ENCODE results near the gene BTD. TPM values are rescaled to one million over a fixed set of nuclear protein-coding genes. Genes with fewer than 3 reads are reported as not detected.

Gene BTD
- total and polyA plus RNA-seq, 2 donors (not counting 1 experiment from before 2014, with no cell fraction given): 24.4 to 24.9 TPM

- no peak overlapping the region for H3K4me2 ChIP-seq (ENCODE audit: extremely low read depth, insufficient read depth, low read length)
- H3K4me3 ChIP-seq (replicated peaks in 1 of 4; ENCODE audit: control extremely low read depth in 1 of 4, insufficient read depth in 1 of 4, low read depth in 3 of 4, low read length in 4 of 4): no peak overlapping the region
- no peaks in the 10 kb centered on the region for H3K27me3 ChIP-seq (ENCODE audit: control insufficient read depth, insufficient read depth, low read length)
- H3K9me3 ChIP-seq (ENCODE audit: control insufficient read depth, insufficient read depth, low read depth, low read length): no peaks in the 10 kb centered on the region
- DNase-seq (ENCODE audit: low read depth in 2 of 2): no peak
- no peak overlapping the region for H2AFZ ChIP-seq (ENCODE audit: low read length)
- TF ChIP-seq EZH2 (IDR thresholded peaks at IDR 0.05; ENCODE audit: low read length, missing control alignments): no peak
- H4K20me1 ChIP-seq (ENCODE audit: control insufficient read depth, extremely low read depth, insufficient read depth, low read length): no peaks in the 10 kb centered on the region
- H3K36me3 ChIP-seq (ENCODE audit: control insufficient read depth, insufficient read depth, low read length): peaks cover 18% of the 10 kb centered on the region
- no peaks in the 10 kb centered on the region for H3K79me2 ChIP-seq (ENCODE audit: control insufficient read depth, insufficient read depth, low read length)
- no peak overlapping the region for H3K27ac ChIP-seq (ENCODE audit: insufficient read depth, low read length)
- H3K9ac ChIP-seq (ENCODE audit: insufficient read depth, low read length): no peak overlapping the region
- no peaks in the 10 kb centered on the region for H3K4me1 ChIP-seq (ENCODE audit: control insufficient read depth, extremely low read depth, insufficient read depth, low read length)
Measured at GRCh38 chr3:15690230-15690629, 88.7 kb downstream of the BTD start.

- Histone ChIP-seq H3K79me2 (ENCODE audit: control insufficient read depth, insufficient read depth, low read length) (no peaks in the 10 kb centered on the region), H3K9ac (ENCODE audit: insufficient read depth, low read length) (no peak overlapping the region), H4K20me1 (ENCODE audit: control insufficient read depth, extremely low read depth, insufficient read depth, low read length) (no peaks in the 10 kb centered on the region), H2AFZ (ENCODE audit: low read length) (no peak overlapping the region), H3K9me3 (ENCODE audit: control insufficient read depth, insufficient read depth, low read depth, low read length) (no peaks in the 10 kb centered on the region), H3K27me3 (ENCODE audit: control insufficient read depth, insufficient read depth, low read length) (no peaks in the 10 kb centered on the region), H3K4me3 (replicated peaks in 1 of 4; ENCODE audit: control extremely low read depth in 1 of 4, insufficient read depth in 1 of 4, low read depth in 3 of 4, low read length in 4 of 4) (no peak overlapping the region), H3K4me2 (ENCODE audit: extremely low read depth, insufficient read depth, low read length) (no peak overlapping the region), H3K27ac (ENCODE audit: insufficient read depth, low read length) (no peak overlapping the region), H3K36me3 (ENCODE audit: control insufficient read depth, insufficient read depth, low read length) (peaks cover 17% of the 10 kb centered on the region), H3K4me1 (ENCODE audit: control insufficient read depth, extremely low read depth, insufficient read depth, low read length) (no peaks in the 10 kb centered on the region)
- DNase-seq (ENCODE audit: low read depth in 2 of 2): no peak
- no peak for TF ChIP-seq EZH2 (IDR thresholded peaks at IDR 0.05; ENCODE audit: low read length, missing control alignments)
Measured at GRCh38 chr3:15690748-15691147, 89.2 kb downstream of the BTD start.

GRCh38 chr3:15693355-15693754 lies 91.8 kb downstream of the BTD start:
- H3K9ac ChIP-seq (ENCODE audit: insufficient read depth, low read length): no peak overlapping the region
- H3K27ac ChIP-seq (ENCODE audit: insufficient read depth, low read length): no peak overlapping the region
- no peak overlapping the region for H3K4me2 ChIP-seq (ENCODE audit: extremely low read depth, insufficient read depth, low read length)
- H3K79me2 ChIP-seq (ENCODE audit: control insufficient read depth, insufficient read depth, low read length): no peaks in the 10 kb centered on the region
- no peak overlapping the region for H2AFZ ChIP-seq (ENCODE audit: low read length)
- no peaks in the 10 kb centered on the region for H3K9me3 ChIP-seq (ENCODE audit: control insufficient read depth, insufficient read depth, low read depth, low read length)
- peak in 1 of 2 donors; percentile 21 for DNase-seq (ENCODE audit: low read depth in 2 of 2)
- no peaks in the 10 kb centered on the region for H4K20me1 ChIP-seq (ENCODE audit: control insufficient read depth, extremely low read depth, insufficient read depth, low read length)
- H3K27me3 ChIP-seq (ENCODE audit: control insufficient read depth, insufficient read depth, low read length): no peaks in the 10 kb centered on the region
- H3K4me3 ChIP-seq (replicated peaks in 1 of 4; ENCODE audit: control extremely low read depth in 1 of 4, insufficient read depth in 1 of 4, low read depth in 3 of 4, low read length in 4 of 4): no peak overlapping the region
- TF ChIP-seq CTCF (conservative IDR thresholded peaks at IDR 0.05 in 1 of 2, IDR thresholded peaks at IDR 0.05 in 1 of 2; ENCODE audit: low read depth in 1 of 2, low read length in 2 of 2) (no peak), EZH2 (IDR thresholded peaks at IDR 0.05; ENCODE audit: low read length, missing control alignments) (no peak)
- no peaks in the 10 kb centered on the region for H3K4me1 ChIP-seq (ENCODE audit: control insufficient read depth, extremely low read depth, insufficient read depth, low read length)
- peaks cover 10% of the 10 kb centered on the region for H3K36me3 ChIP-seq (ENCODE audit: control insufficient read depth, insufficient read depth, low read length)

GRCh38 chr3:15694628-15695027 lies 93.1 kb downstream of the BTD start:
- H4K20me1 ChIP-seq (ENCODE audit: control insufficient read depth, extremely low read depth, insufficient read depth, low read length): no peaks in the 10 kb centered on the region
- H3K9me3 ChIP-seq (ENCODE audit: control insufficient read depth, insufficient read depth, low read depth, low read length): no peaks in the 10 kb centered on the region
- no peak overlapping the region for H3K4me3 ChIP-seq (replicated peaks in 1 of 4; ENCODE audit: control extremely low read depth in 1 of 4, insufficient read depth in 1 of 4, low read depth in 3 of 4, low read length in 4 of 4)
- no peak overlapping the region for H3K9ac ChIP-seq (ENCODE audit: insufficient read depth, low read length)
- no peak overlapping the region for H2AFZ ChIP-seq (ENCODE audit: low read length)
- no peak for DNase-seq (ENCODE audit: low read depth in 2 of 2)
- no peaks in the 10 kb centered on the region for H3K79me2 ChIP-seq (ENCODE audit: control insufficient read depth, insufficient read depth, low read length)
- H3K36me3 ChIP-seq (ENCODE audit: control insufficient read depth, insufficient read depth, low read length): peaks cover 4% of the 10 kb centered on the region
- no peaks in the 10 kb centered on the region for H3K4me1 ChIP-seq (ENCODE audit: control insufficient read depth, extremely low read depth, insufficient read depth, low read length)
- TF ChIP-seq CTCF (conservative IDR thresholded peaks at IDR 0.05 in 1 of 2, IDR thresholded peaks at IDR 0.05 in 1 of 2; ENCODE audit: low read depth in 1 of 2, low read length in 2 of 2) (no peak), EZH2 (IDR thresholded peaks at IDR 0.05; ENCODE audit: low read length, missing control alignments) (no peak)
- no peaks in the 10 kb centered on the region for H3K27me3 ChIP-seq (ENCODE audit: control insufficient read depth, insufficient read depth, low read length)
- H3K27ac ChIP-seq (ENCODE audit: insufficient read depth, low read length): no peak overlapping the region
- H3K4me2 ChIP-seq (ENCODE audit: extremely low read depth, insufficient read depth, low read length): no peak overlapping the region
